Gastrocnemius medialis (tissue), 4 donors: Measurements from ENCODE around the gene GABRG3.

Experiments
- CTCF ChIP-seq, 5 experiments: fragments of 450-650 bp in 3 of 5; fragments of 200-600 bp in 2 of 5; sonication (generic) in 2 of 5; IDR thresholded peaks in 4 of 5; conservative IDR thresholded peaks in 1 of 5; 1 replicate in 4 of 5; 2 replicates in 1 of 5; pipeline ENCODE4 v1.5.1; 2016 to 2019; ENCODE audit warnings: antibody characterized with exemption in 5 of 5, mild to moderate bottlenecking in 3 of 5, moderate library complexity in 3 of 5
- POLR2A ChIP-seq, 2 donors: fragments of 450-650 bp; IDR thresholded peaks; one replicate each; pipeline ENCODE4 v1.6.1; 2017; ENCODE audit warnings: antibody characterized with exemption in 2 of 2, mild to moderate bottlenecking in 2 of 2, moderate library complexity in 2 of 2

- no peak for TF ChIP-seq CTCF (IDR thresholded peaks at IDR 0.05 in 4 of 5, conservative IDR thresholded peaks at IDR 0.05 in 1 of 5)
- TF ChIP-seq POLR2A (IDR thresholded peaks at IDR 0.05), result no peak
Measured at GRCh38 chr15:26971271-26972018, 464 bp downstream of the GABRG3 start.
